HEK293 (cell line): ENCODE data around the gene FOXD1.

Source experiments
- CTCF ChIA-PET: fragments of 350-600 bp; formaldehyde crosslinking; extraction: SDS; loops from one replicate; lab custom pipeline; 2021; ENCODE audit warnings: antibody characterized with exemption; lab: Yijun Ruan, JAX
- POLR2A ChIA-PET: fragments of 300-600 bp; formaldehyde crosslinking; extraction: SDS; loops from one replicate; lab custom pipeline; 2020; ENCODE audit warnings: antibody characterized with exemption, inconsistent platforms; lab: Yijun Ruan, JAX
- H3K27ac ChIP-seq: fragments of 200-500 bp; sonication (Bioruptor generic); 2 replicates; pipeline ENCODE4 v1.5.1; 2014; ENCODE audit warnings: low read depth, low read length, control low read depth, inconsistent platforms; ENCODE audit errors: extremely low read depth
- H3K36me3 ChIP-seq, 2 experiments: fragments of 200-500 bp in 1 of 2; sonication (Bioruptor generic) in 1 of 2; 1 replicate in 1 of 2; 2 replicates in 1 of 2; pipeline ENCODE4 v1.5.1; 2014 to 2017; ENCODE audit warnings: inconsistent platforms in 2 of 2, low read length in 2 of 2; ENCODE audit not compliant: control insufficient read depth in 2 of 2, insufficient read depth in 1 of 2
- H3K4me1 ChIP-seq: fragments of 200-500 bp; sonication (Bioruptor generic); 2 replicates; pipeline ENCODE4 v1.5.1; 2014; ENCODE audit warnings: mild to moderate bottlenecking, low read length, inconsistent platforms; ENCODE audit not compliant: control insufficient read depth, insufficient read depth
- H3K4me3 ChIP-seq: 2 replicates; pipeline ENCODE4 v1.5.1; 2011; ENCODE audit warnings: low read depth, mild to moderate bottlenecking, control low read depth, low read length, moderate library complexity
- H3K9me3 ChIP-seq: fragments of 200-500 bp; sonication (Bioruptor generic); 2 replicates; pipeline ENCODE4 v1.5.1; 2014; ENCODE audit warnings: low read depth, low read length, inconsistent platforms; ENCODE audit not compliant: control insufficient read depth, insufficient read depth
- IKZF3 ChIP-seq: fragments of 450-650 bp; IDR thresholded peaks from 2 replicates; pipeline ENCODE4 v1.5.0; 2018; ENCODE audit warnings: missing biosample characterization, mild to moderate bottlenecking, missing genetic modification characterization, moderate library complexity
- MYNN ChIP-seq: fragments of 450-650 bp; formaldehyde crosslinking; IDR thresholded peaks from 2 replicates; pipeline ENCODE4 v1.5.1; 2016; ENCODE audit warnings: missing biosample characterization, missing genetic modification characterization, borderline replicate concordance
- OSR2 ChIP-seq: fragments of 450-650 bp; formaldehyde crosslinking; IDR thresholded peaks from 2 replicates; pipeline ENCODE4 v1.5.1; 2016; ENCODE audit warnings: missing biosample characterization, missing genetic modification characterization
- REPIN1 ChIP-seq: fragments of 450-650 bp; formaldehyde crosslinking; IDR thresholded peaks from 2 replicates; pipeline ENCODE4 v1.5.1; 2017; ENCODE audit warnings: missing biosample characterization, missing genetic modification characterization, low read depth
- WT1 ChIP-seq: fragments of 450-650 bp; formaldehyde crosslinking; IDR thresholded peaks from 2 replicates; pipeline ENCODE4 v1.5.1; 2016; ENCODE audit warnings: missing biosample characterization, missing genetic modification characterization
- ZBTB17 ChIP-seq: fragments of 450-650 bp; formaldehyde crosslinking; IDR thresholded peaks from 2 replicates; pipeline ENCODE4 v1.5.1; 2016; ENCODE audit warnings: missing biosample characterization, missing genetic modification characterization
- ZBTB7A ChIP-seq: fragments of 450-650 bp; formaldehyde crosslinking; IDR thresholded peaks from 2 replicates; pipeline ENCODE4 v1.5.1; 2016; ENCODE audit warnings: low read depth, missing biosample characterization, missing genetic modification characterization
- ZIC2 ChIP-seq: fragments of 450-650 bp; formaldehyde crosslinking; IDR thresholded peaks from 2 replicates; pipeline ENCODE4 v1.5.1; 2016; ENCODE audit warnings: missing biosample characterization, missing genetic modification characterization
- ZNF211 ChIP-seq: fragments of 450-650 bp; formaldehyde crosslinking; IDR thresholded peaks from 2 replicates; pipeline ENCODE4 v1.5.1; 2016; ENCODE audit warnings: low read depth, missing biosample characterization, missing genetic modification characterization
- ZNF335 ChIP-seq: fragments of 450-650 bp; formaldehyde crosslinking; conservative IDR thresholded peaks from 2 replicates; pipeline ENCODE4 v1.5.1; 2016; ENCODE audit warnings: missing biosample characterization, missing genetic modification characterization
- ZNF350 ChIP-seq: fragments of 450-650 bp; formaldehyde crosslinking; IDR thresholded peaks from 2 replicates; pipeline ENCODE4 v1.5.0; 2017; ENCODE audit warnings: missing biosample characterization, mild to moderate bottlenecking, missing genetic modification characterization
- ZNF366 ChIP-seq: fragments of 450-650 bp; formaldehyde crosslinking; conservative IDR thresholded peaks from 2 replicates; pipeline ENCODE4 v1.5.1; 2016; ENCODE audit warnings: missing biosample characterization, missing genetic modification characterization
- ZNF514 ChIP-seq: fragments of 450-650 bp; formaldehyde crosslinking; IDR thresholded peaks from 2 replicates; pipeline ENCODE4 v1.5.1; 2016; ENCODE audit warnings: missing biosample characterization, missing genetic modification characterization
- ZNF544 ChIP-seq: fragments of 450-650 bp; formaldehyde crosslinking; IDR thresholded peaks from 2 replicates; pipeline ENCODE4 v1.5.0; 2017; ENCODE audit warnings: missing biosample characterization, missing genetic modification characterization
- ZNF600 ChIP-seq: fragments of 450-650 bp; formaldehyde crosslinking; IDR thresholded peaks from 2 replicates; pipeline ENCODE4 v1.5.1; 2016; ENCODE audit warnings: missing biosample characterization, missing genetic modification characterization
- TF ChIP-seq, protein P1 (sequence below): fragments of 450-650 bp; formaldehyde crosslinking; IDR thresholded peaks from 2 replicates; pipeline ENCODE4 v1.5.1; 2016; ENCODE audit warnings: missing biosample characterization, missing genetic modification characterization
- TF ChIP-seq, protein P2 (sequence below): sonication (generic); formaldehyde crosslinking; IDR thresholded peaks from 2 replicates; pipeline ENCODE4 v1.8.1; 2022; ENCODE audit warnings: mild to moderate bottlenecking, moderate library complexity, missing genetic modification reagents
- TF ChIP-seq, protein P3 (sequence below): fragments of 450-650 bp; formaldehyde crosslinking; IDR thresholded peaks from 2 replicates; pipeline ENCODE4 v1.5.1; 2016; ENCODE audit warnings: missing biosample characterization, missing genetic modification characterization
- TF ChIP-seq, protein P4 (sequence below): fragments of 450-650 bp; formaldehyde crosslinking; IDR thresholded peaks from 2 replicates; pipeline ENCODE4 v1.5.1; 2016; ENCODE audit warnings: missing biosample characterization, missing genetic modification characterization
- TF ChIP-seq, protein P5 (sequence below): fragments of 450-650 bp; formaldehyde crosslinking; IDR thresholded peaks from 2 replicates; pipeline ENCODE4 v1.5.0; 2017; ENCODE audit warnings: missing biosample characterization, missing genetic modification characterization, borderline replicate concordance
- TF ChIP-seq, protein P6 (sequence below): fragments of 450-650 bp; formaldehyde crosslinking; IDR thresholded peaks from 2 replicates; pipeline ENCODE4 v1.5.1; 2017; ENCODE audit warnings: missing biosample characterization, missing genetic modification characterization
- TF ChIP-seq, protein P7 (sequence below): fragments of 450-650 bp; formaldehyde crosslinking; optimal IDR thresholded peaks from 2 replicates; pipeline ENCODE3; 2016; ENCODE audit warnings: missing biosample characterization, mild to moderate bottlenecking, missing genetic modification characterization

Gene FOXD1

DNA sequence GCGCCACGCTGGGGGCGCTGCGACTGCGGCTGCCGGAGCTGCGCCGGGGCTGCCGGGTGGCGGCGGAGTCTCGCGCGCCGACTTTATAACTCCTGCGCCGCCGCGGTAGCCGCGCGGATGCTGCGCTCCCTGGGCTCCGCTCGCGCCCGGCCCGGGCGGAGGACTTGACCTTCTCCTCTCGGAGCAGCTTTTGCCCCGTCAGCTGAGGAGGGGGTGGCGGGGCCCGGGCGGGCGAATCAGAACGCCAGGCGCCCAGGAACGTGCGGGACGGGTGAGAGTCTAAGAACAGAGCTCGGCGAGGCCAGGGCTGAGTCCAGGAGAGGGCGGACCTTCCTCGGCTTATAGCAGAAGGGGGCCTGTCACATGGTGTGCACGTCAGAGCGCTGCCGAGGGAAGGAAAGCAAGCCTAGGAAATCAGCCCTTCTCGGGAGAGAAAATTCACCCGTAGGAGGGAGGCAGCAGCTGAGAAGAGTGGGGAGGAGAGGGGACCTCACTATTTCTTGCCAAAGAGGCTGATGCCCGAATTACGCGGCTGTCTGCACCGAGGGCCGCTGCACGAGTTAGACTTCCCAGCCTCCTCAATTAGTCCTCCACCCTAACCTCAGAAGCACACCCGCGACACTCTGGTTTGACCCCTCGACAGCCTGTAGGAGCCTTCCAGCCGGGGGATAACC lies at the start of gene FOXD1:
Gene FOXD1 (minus strand): TSS at position 315 of the 674 bp plus-strand sequence. CDS start 415 bp downstream, outside the sequence.
- Histone ChIP-seq H3K4me1 (peaks cover 7% of the 10 kb centered on the region), H3K4me3 (peak within 1 kb of the TSS; percentile 78), H3K27ac (peak within 1 kb of the TSS; percentile 98), H3K9me3 (no peaks in the 10 kb centered on the region), H3K36me3 (peaks cover 0 to 11% of the 10 kb centered on the region in 2 experiments; a peak in 1 of 3 replicates)
- ChIA-PET POLR2A (interaction anchor here (0.6 to 1.8 kb wide), 37 partner anchors 9 to 531 kb away, joined by 3 to 50 read pairs (median 3); partner anchors contain the start of genes ANKRA2, BTF3, FCHO2 and UTP15), CTCF (interaction anchor here (0.9 to 5.1 kb wide), 5 partner anchors 48 to 365 kb away, joined by 3 to 56 read pairs (median 3); no protein-coding TSS in a partner anchor)
- TF ChIP-seq OSR2 (tag by site-specific recombination): no peak
- no peak for TF ChIP-seq MYNN (tag by site-specific recombination)
- TF ChIP-seq, protein P1, sequence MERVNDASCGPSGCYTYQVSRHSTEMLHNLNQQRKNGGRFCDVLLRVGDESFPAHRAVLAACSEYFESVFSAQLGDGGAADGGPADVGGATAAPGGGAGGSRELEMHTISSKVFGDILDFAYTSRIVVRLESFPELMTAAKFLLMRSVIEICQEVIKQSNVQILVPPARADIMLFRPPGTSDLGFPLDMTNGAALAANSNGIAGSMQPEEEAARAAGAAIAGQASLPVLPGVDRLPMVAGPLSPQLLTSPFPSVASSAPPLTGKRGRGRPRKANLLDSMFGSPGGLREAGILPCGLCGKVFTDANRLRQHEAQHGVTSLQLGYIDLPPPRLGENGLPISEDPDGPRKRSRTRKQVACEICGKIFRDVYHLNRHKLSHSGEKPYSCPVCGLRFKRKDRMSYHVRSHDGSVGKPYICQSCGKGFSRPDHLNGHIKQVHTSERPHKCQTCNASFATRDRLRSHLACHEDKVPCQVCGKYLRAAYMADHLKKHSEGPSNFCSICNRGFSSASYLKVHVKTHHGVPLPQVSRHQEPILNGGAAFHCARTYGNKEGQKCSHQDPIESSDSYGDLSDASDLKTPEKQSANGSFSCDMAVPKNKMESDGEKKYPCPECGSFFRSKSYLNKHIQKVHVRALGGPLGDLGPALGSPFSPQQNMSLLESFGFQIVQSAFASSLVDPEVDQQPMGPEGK (tag by site-specific recombination): peak; percentile 75
- TF ChIP-seq WT1 (tag by site-specific recombination): 0 out of 2 replicates have a peak, but pooled peaks have one; percentile 39
- TF ChIP-seq, protein P2, sequence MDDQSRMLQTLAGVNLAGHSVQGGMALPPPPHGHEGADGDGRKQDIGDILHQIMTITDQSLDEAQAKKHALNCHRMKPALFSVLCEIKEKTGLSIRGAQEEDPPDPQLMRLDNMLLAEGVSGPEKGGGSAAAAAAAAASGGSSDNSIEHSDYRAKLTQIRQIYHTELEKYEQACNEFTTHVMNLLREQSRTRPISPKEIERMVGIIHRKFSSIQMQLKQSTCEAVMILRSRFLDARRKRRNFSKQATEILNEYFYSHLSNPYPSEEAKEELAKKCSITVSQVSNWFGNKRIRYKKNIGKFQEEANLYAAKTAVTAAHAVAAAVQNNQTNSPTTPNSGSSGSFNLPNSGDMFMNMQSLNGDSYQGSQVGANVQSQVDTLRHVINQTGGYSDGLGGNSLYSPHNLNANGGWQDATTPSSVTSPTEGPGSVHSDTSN (CRISPR knock-in tag): 0 out of 2 replicates have a peak, but pooled peaks have one; percentile 43
- TF ChIP-seq ZBTB7A (tag by site-specific recombination): no peak
- peak; percentile 90 for TF ChIP-seq IKZF3 (tag by site-specific recombination)
- TF ChIP-seq, protein P3, sequence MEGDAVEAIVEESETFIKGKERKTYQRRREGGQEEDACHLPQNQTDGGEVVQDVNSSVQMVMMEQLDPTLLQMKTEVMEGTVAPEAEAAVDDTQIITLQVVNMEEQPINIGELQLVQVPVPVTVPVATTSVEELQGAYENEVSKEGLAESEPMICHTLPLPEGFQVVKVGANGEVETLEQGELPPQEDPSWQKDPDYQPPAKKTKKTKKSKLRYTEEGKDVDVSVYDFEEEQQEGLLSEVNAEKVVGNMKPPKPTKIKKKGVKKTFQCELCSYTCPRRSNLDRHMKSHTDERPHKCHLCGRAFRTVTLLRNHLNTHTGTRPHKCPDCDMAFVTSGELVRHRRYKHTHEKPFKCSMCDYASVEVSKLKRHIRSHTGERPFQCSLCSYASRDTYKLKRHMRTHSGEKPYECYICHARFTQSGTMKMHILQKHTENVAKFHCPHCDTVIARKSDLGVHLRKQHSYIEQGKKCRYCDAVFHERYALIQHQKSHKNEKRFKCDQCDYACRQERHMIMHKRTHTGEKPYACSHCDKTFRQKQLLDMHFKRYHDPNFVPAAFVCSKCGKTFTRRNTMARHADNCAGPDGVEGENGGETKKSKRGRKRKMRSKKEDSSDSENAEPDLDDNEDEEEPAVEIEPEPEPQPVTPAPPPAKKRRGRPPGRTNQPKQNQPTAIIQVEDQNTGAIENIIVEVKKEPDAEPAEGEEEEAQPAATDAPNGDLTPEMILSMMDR (tag by site-specific recombination): peak; percentile 68
- TF ChIP-seq, protein P4, sequence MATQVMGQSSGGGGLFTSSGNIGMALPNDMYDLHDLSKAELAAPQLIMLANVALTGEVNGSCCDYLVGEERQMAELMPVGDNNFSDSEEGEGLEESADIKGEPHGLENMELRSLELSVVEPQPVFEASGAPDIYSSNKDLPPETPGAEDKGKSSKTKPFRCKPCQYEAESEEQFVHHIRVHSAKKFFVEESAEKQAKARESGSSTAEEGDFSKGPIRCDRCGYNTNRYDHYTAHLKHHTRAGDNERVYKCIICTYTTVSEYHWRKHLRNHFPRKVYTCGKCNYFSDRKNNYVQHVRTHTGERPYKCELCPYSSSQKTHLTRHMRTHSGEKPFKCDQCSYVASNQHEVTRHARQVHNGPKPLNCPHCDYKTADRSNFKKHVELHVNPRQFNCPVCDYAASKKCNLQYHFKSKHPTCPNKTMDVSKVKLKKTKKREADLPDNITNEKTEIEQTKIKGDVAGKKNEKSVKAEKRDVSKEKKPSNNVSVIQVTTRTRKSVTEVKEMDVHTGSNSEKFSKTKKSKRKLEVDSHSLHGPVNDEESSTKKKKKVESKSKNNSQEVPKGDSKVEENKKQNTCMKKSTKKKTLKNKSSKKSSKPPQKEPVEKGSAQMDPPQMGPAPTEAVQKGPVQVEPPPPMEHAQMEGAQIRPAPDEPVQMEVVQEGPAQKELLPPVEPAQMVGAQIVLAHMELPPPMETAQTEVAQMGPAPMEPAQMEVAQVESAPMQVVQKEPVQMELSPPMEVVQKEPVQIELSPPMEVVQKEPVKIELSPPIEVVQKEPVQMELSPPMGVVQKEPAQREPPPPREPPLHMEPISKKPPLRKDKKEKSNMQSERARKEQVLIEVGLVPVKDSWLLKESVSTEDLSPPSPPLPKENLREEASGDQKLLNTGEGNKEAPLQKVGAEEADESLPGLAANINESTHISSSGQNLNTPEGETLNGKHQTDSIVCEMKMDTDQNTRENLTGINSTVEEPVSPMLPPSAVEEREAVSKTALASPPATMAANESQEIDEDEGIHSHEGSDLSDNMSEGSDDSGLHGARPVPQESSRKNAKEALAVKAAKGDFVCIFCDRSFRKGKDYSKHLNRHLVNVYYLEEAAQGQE (tag by site-specific recombination): peak; percentile 30; the same call in 1 of the 2 replicates
- TF ChIP-seq REPIN1: no peak
- TF ChIP-seq ZNF211 (tag by site-specific recombination): no peak
- TF ChIP-seq, protein P5, sequence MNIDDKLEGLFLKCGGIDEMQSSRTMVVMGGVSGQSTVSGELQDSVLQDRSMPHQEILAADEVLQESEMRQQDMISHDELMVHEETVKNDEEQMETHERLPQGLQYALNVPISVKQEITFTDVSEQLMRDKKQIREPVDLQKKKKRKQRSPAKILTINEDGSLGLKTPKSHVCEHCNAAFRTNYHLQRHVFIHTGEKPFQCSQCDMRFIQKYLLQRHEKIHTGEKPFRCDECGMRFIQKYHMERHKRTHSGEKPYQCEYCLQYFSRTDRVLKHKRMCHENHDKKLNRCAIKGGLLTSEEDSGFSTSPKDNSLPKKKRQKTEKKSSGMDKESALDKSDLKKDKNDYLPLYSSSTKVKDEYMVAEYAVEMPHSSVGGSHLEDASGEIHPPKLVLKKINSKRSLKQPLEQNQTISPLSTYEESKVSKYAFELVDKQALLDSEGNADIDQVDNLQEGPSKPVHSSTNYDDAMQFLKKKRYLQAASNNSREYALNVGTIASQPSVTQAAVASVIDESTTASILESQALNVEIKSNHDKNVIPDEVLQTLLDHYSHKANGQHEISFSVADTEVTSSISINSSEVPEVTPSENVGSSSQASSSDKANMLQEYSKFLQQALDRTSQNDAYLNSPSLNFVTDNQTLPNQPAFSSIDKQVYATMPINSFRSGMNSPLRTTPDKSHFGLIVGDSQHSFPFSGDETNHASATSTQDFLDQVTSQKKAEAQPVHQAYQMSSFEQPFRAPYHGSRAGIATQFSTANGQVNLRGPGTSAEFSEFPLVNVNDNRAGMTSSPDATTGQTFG: no peak
- TF ChIP-seq ZNF335: peak; percentile 76
- TF ChIP-seq, protein P6, sequence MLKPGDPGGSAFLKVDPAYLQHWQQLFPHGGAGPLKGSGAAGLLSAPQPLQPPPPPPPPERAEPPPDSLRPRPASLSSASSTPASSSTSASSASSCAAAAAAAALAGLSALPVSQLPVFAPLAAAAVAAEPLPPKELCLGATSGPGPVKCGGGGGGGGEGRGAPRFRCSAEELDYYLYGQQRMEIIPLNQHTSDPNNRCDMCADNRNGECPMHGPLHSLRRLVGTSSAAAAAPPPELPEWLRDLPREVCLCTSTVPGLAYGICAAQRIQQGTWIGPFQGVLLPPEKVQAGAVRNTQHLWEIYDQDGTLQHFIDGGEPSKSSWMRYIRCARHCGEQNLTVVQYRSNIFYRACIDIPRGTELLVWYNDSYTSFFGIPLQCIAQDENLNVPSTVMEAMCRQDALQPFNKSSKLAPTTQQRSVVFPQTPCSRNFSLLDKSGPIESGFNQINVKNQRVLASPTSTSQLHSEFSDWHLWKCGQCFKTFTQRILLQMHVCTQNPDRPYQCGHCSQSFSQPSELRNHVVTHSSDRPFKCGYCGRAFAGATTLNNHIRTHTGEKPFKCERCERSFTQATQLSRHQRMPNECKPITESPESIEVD (tag by site-specific recombination): peak; percentile 11; the same call in 1 of the 2 replicates
- peak; percentile 76 for TF ChIP-seq ZNF600
- TF ChIP-seq ZNF366: peak; percentile 75
- no peak for TF ChIP-seq ZNF350 (tag by site-specific recombination)
- TF ChIP-seq ZIC2 (tag by site-specific recombination): peak; percentile 39; the same call in 1 of the 2 replicates
- no peak for TF ChIP-seq ZNF514
- TF ChIP-seq, protein P7, sequence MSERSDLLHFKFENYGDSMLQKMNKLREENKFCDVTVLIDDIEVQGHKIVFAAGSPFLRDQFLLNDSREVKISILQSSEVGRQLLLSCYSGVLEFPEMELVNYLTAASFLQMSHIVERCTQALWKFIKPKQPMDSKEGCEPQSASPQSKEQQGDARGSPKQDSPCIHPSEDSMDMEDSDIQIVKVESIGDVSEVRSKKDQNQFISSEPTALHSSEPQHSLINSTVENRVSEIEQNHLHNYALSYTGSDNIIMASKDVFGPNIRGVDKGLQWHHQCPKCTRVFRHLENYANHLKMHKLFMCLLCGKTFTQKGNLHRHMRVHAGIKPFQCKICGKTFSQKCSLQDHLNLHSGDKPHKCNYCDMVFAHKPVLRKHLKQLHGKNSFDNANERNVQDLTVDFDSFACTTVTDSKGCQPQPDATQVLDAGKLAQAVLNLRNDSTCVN: peak; percentile 86
- TF ChIP-seq ZBTB17 (tag by site-specific recombination): peak; percentile 87
- no peak for TF ChIP-seq ZNF544 (tag by site-specific recombination)
